AG09309 (cell line): ENCODE results near the gene ANKRD36C.
"Not testable (repeated sequence)": the region's sequence is repeated elsewhere in the genome, so short reads cannot be mapped to it uniquely, and the experiment has no call there.

Experiments
- DNase-seq: peaks from one replicate; pipeline ENCODE4 v3.0.0-alpha.2; 2010; ENCODE audit warnings: low read depth
- H3K4me3 ChIP-seq: 2 replicates; pipeline ENCODE4 v1.5.1; 2011; ENCODE audit warnings: mild to moderate bottlenecking, low read depth, low read length, moderate library complexity; ENCODE audit not compliant: control insufficient read depth

ANKRD36C gene

DNA sequence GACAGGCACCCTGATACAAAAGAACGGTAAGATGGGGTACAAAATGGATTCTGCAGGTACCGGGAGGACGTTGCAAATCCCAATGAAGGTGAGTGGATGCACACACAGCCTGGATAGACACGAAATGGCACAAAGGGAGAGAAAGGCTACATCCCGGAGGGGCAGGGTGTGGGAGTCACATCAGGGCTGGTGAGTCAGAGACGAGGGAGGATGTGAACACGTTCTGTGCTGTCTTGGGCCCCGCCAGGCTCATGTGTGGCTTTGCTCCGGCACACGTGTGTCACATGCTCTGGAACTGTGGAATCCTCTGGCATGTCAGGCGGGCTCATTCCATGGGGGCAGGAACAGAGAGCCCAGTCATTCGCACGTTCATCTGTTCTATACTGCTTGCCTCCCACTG, 203.0 kb downstream of the ANKRD36C start:
- not testable (repeated sequence) for DNase-seq, H3K4me3 ChIP-seq
